ENCODE results near the gene ZNF207. TPM values are rescaled to one million over a fixed set of nuclear protein-coding genes. Genes with fewer than 3 reads are reported as not detected.
"Not testable (repeated sequence)": the region's sequence is repeated elsewhere in the genome, so short reads cannot be mapped to it uniquely, and the experiment has no call there.

ZNF207 gene
- polyA plus RNA-seq, 4 donors = 187 to 270 (median 232) TPM

GRCh38 chr17:32333187-32333586 lies 16.8 kb upstream of the ZNF207 start:
- no peak for DNase-seq (ENCODE audit: low read depth in 4 of 4, low spot score in 3 of 4)

GRCh38 chr17:32335046-32335445 lies 14.9 kb upstream of the ZNF207 start:
- no peak for DNase-seq (ENCODE audit: low read depth in 4 of 4, low spot score in 3 of 4)

GRCh38 chr17:32335687-32336086 lies 14.3 kb upstream of the ZNF207 start:
- DNase-seq (ENCODE audit: low read depth in 4 of 4, low spot score in 3 of 4) = no peak

GRCh38 chr17:32341141-32341856 lies 8.7 kb upstream of the ZNF207 start:
- no peak for DNase-seq (ENCODE audit: low read depth in 4 of 4, low spot score in 3 of 4)

GRCh38 chr17:32341857-32342602 lies 7.9 kb upstream of the ZNF207 start, which contains the start of gene C17orf75:
TSS of gene C17orf75 (minus strand) at chr17:32342173. CDS start at chr17:32342139, 34 bp downstream.
- no peak for DNase-seq (ENCODE audit: low read depth in 4 of 4, low spot score in 3 of 4)

GRCh38 chr17:32342603-32343325 lies 7.2 kb upstream of the ZNF207 start:
- no peak for DNase-seq (ENCODE audit: low read depth in 4 of 4, low spot score in 3 of 4)

- DNase-seq (ENCODE audit: low read depth in 4 of 4, low spot score in 3 of 4) = no peak
These were observed 3.9 kb upstream of the ZNF207 start for GRCh38 chr17:32345951-32346600.

- DNase-seq (ENCODE audit: low read depth in 4 of 4, low spot score in 3 of 4) = no peak
These were observed 1.5 kb upstream of the ZNF207 start for GRCh38 chr17:32348483-32348800.

GRCh38 chr17:32349503-32349853 lies 479 bp upstream of the ZNF207 start:
- DNase-seq (ENCODE audit: low read depth in 4 of 4, low spot score in 3 of 4) = no peak

GRCh38 chr17:32350666-32351418 lies 885 bp downstream of the ZNF207 start:
- peak in 1 of 4 donors; percentile 47 for DNase-seq (ENCODE audit: low read depth in 4 of 4, low spot score in 3 of 4)

GRCh38 chr17:32352734-32353133 lies 2.8 kb downstream of the ZNF207 start:
- not testable (repeated sequence) for DNase-seq (ENCODE audit: low read depth in 4 of 4, low spot score in 3 of 4)

- no peak for DNase-seq (ENCODE audit: low read depth in 4 of 4, low spot score in 3 of 4)
These were observed 5.9 kb downstream of the ZNF207 start for GRCh38 chr17:32355649-32356377.

- DNase-seq (ENCODE audit: low read depth in 4 of 4, low spot score in 3 of 4) = no peak
These were observed 6.4 kb downstream of the ZNF207 start for GRCh38 chr17:32356378-32356743.

- DNase-seq (ENCODE audit: low read depth in 4 of 4, low spot score in 3 of 4) = no peak
These were observed 6.8 kb downstream of the ZNF207 start for GRCh38 chr17:32356750-32357149.

GRCh38 chr17:32357615-32358014 lies 7.7 kb downstream of the ZNF207 start:
- no peak for DNase-seq (ENCODE audit: low read depth in 4 of 4, low spot score in 3 of 4)

GRCh38 chr17:32361270-32361669 lies 11.3 kb downstream of the ZNF207 start:
- DNase-seq (ENCODE audit: low read depth in 4 of 4, low spot score in 3 of 4) = no peak

GRCh38 chr17:32370426-32370825 lies 20.5 kb downstream of the ZNF207 start:
- no peak for DNase-seq (ENCODE audit: low read depth in 4 of 4, low spot score in 3 of 4)

GRCh38 chr17:32382526-32383223 lies 32.7 kb downstream of the ZNF207 start:
- no peak for DNase-seq (ENCODE audit: low read depth in 4 of 4, low spot score in 3 of 4)

GRCh38 chr17:32383926-32384434 lies 34.0 kb downstream of the ZNF207 start:
- DNase-seq (ENCODE audit: low read depth in 4 of 4, low spot score in 3 of 4) = no peak
